H9 (cell line): Measurements from ENCODE around the gene LRRC71. TPM values are rescaled to one million over a fixed set of nuclear protein-coding genes. Genes with fewer than 3 reads are reported as not detected.

Experiments used
- DNase-seq: peaks from one replicate; pipeline ENCODE4 v3.0.0-alpha.2; 2017
- H2AFZ ChIP-seq: one replicate; pipeline ENCODE4 v1.6.1; 2013; ENCODE audit warnings: mild to moderate bottlenecking, low read length, control low read depth, moderate library complexity
- H2AK5ac ChIP-seq: 2 replicates; pipeline ENCODE4 v1.6.1; 2013; ENCODE audit warnings: low read length, control low read depth, mixed read lengths; ENCODE audit not compliant: insufficient read length
- H2BK120ac ChIP-seq: one replicate; pipeline ENCODE4 v1.6.1; 2013; ENCODE audit warnings: low read depth, mild to moderate bottlenecking, low read length, control low read depth, inconsistent platforms; ENCODE audit not compliant: poor library complexity, severe bottlenecking
- H2BK12ac ChIP-seq: 2 replicates; pipeline ENCODE4 v1.6.1; 2013; ENCODE audit warnings: low read length, control low read depth, mixed read lengths, low read depth; ENCODE audit not compliant: insufficient read length
- H2BK15ac ChIP-seq: 2 replicates; pipeline ENCODE4 v1.6.1; 2013; ENCODE audit warnings: low read depth, low read length, control low read depth
- H2BK20ac ChIP-seq: one replicate; pipeline ENCODE4 v1.6.1; 2013; ENCODE audit warnings: low read depth, mild to moderate bottlenecking, low read length, control low read depth, inconsistent platforms; ENCODE audit not compliant: poor library complexity, severe bottlenecking
- H2BK5ac ChIP-seq: 2 replicates; pipeline ENCODE4 v1.6.1; 2013; ENCODE audit warnings: low read length, control low read depth, mixed read lengths; ENCODE audit not compliant: insufficient read length
- H3K14ac ChIP-seq: 2 replicates; pipeline ENCODE4 v1.6.1; 2013; ENCODE audit warnings: low read length, control low read depth; ENCODE audit not compliant: insufficient read depth
- H3K18ac ChIP-seq: 2 replicates; pipeline ENCODE4 v1.6.1; 2013; ENCODE audit warnings: low read depth, mild to moderate bottlenecking, mixed read lengths, low read length, control low read depth; ENCODE audit not compliant: insufficient read length
- H3K23ac ChIP-seq: 2 replicates; pipeline ENCODE4 v1.6.1; 2013; ENCODE audit warnings: low read length, control low read depth, mixed read lengths, low read depth; ENCODE audit not compliant: insufficient read length
- H3K23me2 ChIP-seq: 2 replicates; pipeline ENCODE4 v1.6.1; 2013; ENCODE audit warnings: low read depth, mild to moderate bottlenecking, mixed read lengths, low read length, control low read depth; ENCODE audit not compliant: insufficient read length, poor library complexity, severe bottlenecking
- H3K27ac ChIP-seq: 2 replicates; pipeline ENCODE4 v1.5.1; 2013; ENCODE audit warnings: low read length, control low read depth, mixed read lengths, low read depth; ENCODE audit not compliant: insufficient read length
- H3K27me3 ChIP-seq: 2 replicates; pipeline ENCODE4 v1.6.1; 2013; ENCODE audit warnings: low read length, control low read depth, inconsistent platforms; ENCODE audit not compliant: insufficient read depth
- H3K4ac ChIP-seq: 2 replicates; pipeline ENCODE4 v1.6.1; 2013; ENCODE audit warnings: low read depth, mild to moderate bottlenecking, control low read depth, inconsistent platforms, low read length, moderate library complexity
- H3K4me1 ChIP-seq: 2 replicates; pipeline ENCODE4 v1.6.1; 2013; ENCODE audit warnings: low read length, control low read depth, inconsistent platforms; ENCODE audit not compliant: insufficient read depth
- H3K4me2 ChIP-seq: 2 replicates; pipeline ENCODE4 v1.6.1; 2013; ENCODE audit warnings: low read length, control low read depth, mixed read lengths; ENCODE audit not compliant: insufficient read length, insufficient read depth
- H3K56ac ChIP-seq: 2 replicates; pipeline ENCODE4 v1.6.1; 2013; ENCODE audit warnings: low read depth, mild to moderate bottlenecking, mixed read lengths, low read length, control low read depth; ENCODE audit not compliant: insufficient read length
- H3K79me1 ChIP-seq: 2 replicates; pipeline ENCODE4 v1.6.1; 2013; ENCODE audit warnings: low read depth, mild to moderate bottlenecking, moderate library complexity, low read length, control low read depth, inconsistent platforms; ENCODE audit not compliant: insufficient read depth, poor library complexity, severe bottlenecking
- H3K79me2 ChIP-seq: 2 replicates; pipeline ENCODE4 v1.6.1; 2013; ENCODE audit warnings: low read length, control low read depth, inconsistent platforms; ENCODE audit not compliant: insufficient read depth
- H3K9ac ChIP-seq: 2 replicates; pipeline ENCODE4 v1.6.1; 2013; ENCODE audit warnings: low read length, control low read depth, mixed read lengths; ENCODE audit not compliant: insufficient read length; ENCODE audit errors: extremely low read depth
- H3K9me3 ChIP-seq: one replicate; pipeline ENCODE4 v1.6.1; 2013; ENCODE audit warnings: low read depth, low read length, inconsistent platforms; ENCODE audit not compliant: control insufficient read depth
- H3T11ph ChIP-seq: one replicate; pipeline ENCODE4 v1.6.1; 2013; ENCODE audit warnings: mild to moderate bottlenecking, low read length, control low read depth, inconsistent platforms
- H4K20me1 ChIP-seq: one replicate; pipeline ENCODE4 v1.6.1; 2013; ENCODE audit not compliant: control insufficient read depth, insufficient read length, insufficient read depth
- H4K5ac ChIP-seq: 2 replicates; pipeline ENCODE4 v1.6.1; 2013; ENCODE audit warnings: low read depth, mild to moderate bottlenecking, mixed read lengths, low read length, control low read depth; ENCODE audit not compliant: insufficient read length
- H4K8ac ChIP-seq: replicated peaks from 2 replicates; pipeline ENCODE4 v1.6.1; 2013; ENCODE audit warnings: low read length, control low read depth, mixed read lengths, low read depth; ENCODE audit not compliant: insufficient read length
- H4K91ac ChIP-seq: 2 replicates; pipeline ENCODE4 v1.6.1; 2013; ENCODE audit warnings: low read depth, mild to moderate bottlenecking, moderate library complexity, mixed read lengths, low read length, control low read depth; ENCODE audit not compliant: insufficient read length
- H3K27ac Mint-ChIP-seq, 3 experiments: 2 replicates in 2 of 3; 3 replicates in 1 of 3; pipeline ENCODE4 v1.8.0; 2020 to 2021; ENCODE audit warnings: mixed read lengths in 3 of 3, mild to moderate bottlenecking in 1 of 3, moderate library complexity in 1 of 3
- H3K27me3 Mint-ChIP-seq: 2 replicates; pipeline ENCODE4 v1.8.0; 2021; ENCODE audit warnings: low read depth, mild to moderate bottlenecking, moderate library complexity, mixed read lengths
- H3K36me3 Mint-ChIP-seq, 3 experiments: 2 replicates in 2 of 3; 3 replicates in 1 of 3; pipeline ENCODE4 v1.8.0; 2020 to 2021; ENCODE audit warnings: low read depth in 3 of 3, mixed read lengths in 3 of 3; ENCODE audit not compliant: insufficient read depth in 1 of 3
- H3K4me1 Mint-ChIP-seq, 2 experiments: 2 replicates each; pipeline ENCODE4 v1.8.0; 2020; ENCODE audit warnings: mixed read lengths in 2 of 2
- H3K4me3 Mint-ChIP-seq, 2 experiments: 2 replicates in 1 of 2; 3 replicates in 1 of 2; pipeline ENCODE4 v1.8.0; 2020 to 2021; ENCODE audit warnings: mild to moderate bottlenecking in 2 of 2, mixed read lengths in 2 of 2, moderate library complexity in 1 of 2
- H3K9me3 Mint-ChIP-seq, 2 experiments: 2 replicates in 1 of 2; 3 replicates in 1 of 2; pipeline ENCODE4 v1.8.0; 2020; ENCODE audit warnings: mild to moderate bottlenecking in 2 of 2, mixed read lengths in 2 of 2, moderate library complexity in 1 of 2
- CTCF ChIP-seq: fragments of 200-600 bp; sonication (generic); conservative IDR thresholded peaks from 3 replicates; pipeline ENCODE4 v1.8.0; 2021; ENCODE audit warnings: antibody characterized with exemption, mild to moderate bottlenecking
- WGBS: extraction: QIAGEN DNeasy Blood & Tissue Kit; methylation state at CpG from one replicate; pipeline ENCODE4 v1.1.7; 2013; ENCODE audit warnings: missing lambda C conversion rate, low lambda C conversion rate, mixed read lengths; ENCODE audit not compliant: insufficient read length; ENCODE audit errors: extremely low coverage; 5-methylcytosine and 5-hydroxymethylcytosine counted together
- long read RNA-seq: library from polyadenylated mRNA; unstranded; transcript quantifications from one replicate; pipeline ENCODE4 v2.0.0, GENCODE V29; 2020
- total RNA-seq: library from RNA; stranded (reverse); gene quantifications from 2 replicates; pipeline ENCODE4 v1.2.1, GENCODE V29; 2021

The LRRC71 gene
- total RNA-seq, result not detected in 2 replicates
- long read RNA-seq, result 0 reads

GRCh38 chr1:156920233-156921052 lies at the start of gene LRRC71:
TSS of gene LRRC71 (plus strand) at chr1:156920632. CDS start at chr1:156920804, 172 bp downstream.
- Histone ChIP-seq H2AK5ac (no peak within 1 kb of the TSS), H2BK5ac (no peak within 1 kb of the TSS), H3K27ac (no peak within 1 kb of the TSS), H3K4ac (no peak within 1 kb of the TSS), H3K14ac (no peak within 1 kb of the TSS; the same call in 1 of the 2 replicates), H3K9me3 (no peaks in the 10 kb centered on the region), H3K23ac (no peak within 1 kb of the TSS), H3K4me1 (no peaks in the 10 kb centered on the region), H2BK12ac (no peak within 1 kb of the TSS), H3K18ac (no peak within 1 kb of the TSS), H3K9ac (no peak within 1 kb of the TSS), H2AFZ (no peak within 1 kb of the TSS), H4K20me1 (no peaks in the 10 kb centered on the region), H3T11ph (no peak within 1 kb of the TSS), H3K56ac (no peak within 1 kb of the TSS), H2BK15ac (no peak within 1 kb of the TSS), H4K8ac (no peak within 1 kb of the TSS), H3K79me1 (no peaks in the 10 kb centered on the region), H4K91ac (no peak within 1 kb of the TSS), H3K4me2 (peak within 1 kb of the TSS; percentile 50), H2BK20ac (no peak within 1 kb of the TSS), H3K23me2 (peaks cover 10% of the 10 kb centered on the region), H3K27me3 (peaks cover 50% of the 10 kb centered on the region), H2BK120ac (no peak within 1 kb of the TSS), H3K79me2 (no peaks in the 10 kb centered on the region), H4K5ac (no peak within 1 kb of the TSS)
- H3K27me3 Mint-ChIP-seq, result peaks cover 99% of the 10 kb centered on the region
- peak within 1 kb of the TSS; percentile 62 to 82 for H3K4me3 Mint-ChIP-seq
- peak; percentile 87 for DNase-seq
- no CpG with 5 or more reads among the region's 71 CpGs for WGBS
- no peak within 1 kb of the TSS; a peak in 2 of 7 replicates for H3K27ac Mint-ChIP-seq
- H3K36me3 Mint-ChIP-seq, result no peaks in the 10 kb centered on the region; a peak in 1 of 7 replicates
- TF ChIP-seq CTCF, result peak; percentile 99
- H3K4me1 Mint-ChIP-seq, result peaks cover 10 to 29% of the 10 kb centered on the region in 2 experiments
- peaks cover 0 to 3% of the 10 kb centered on the region in 2 experiments; a peak in 2 of 5 replicates for H3K9me3 Mint-ChIP-seq
